NCI-H82 treated with DMSO at 0.1 percent for 48 hours (cell line): ENCODE data around the gene SMCO4.

Source experiments
- DNase-seq: peaks from one replicate; lab custom pipeline; 2025; ENCODE audit not compliant: unreplicated experiment; lab: John Stamatoyannopoulos, UW

Gene SMCO4

DNA sequence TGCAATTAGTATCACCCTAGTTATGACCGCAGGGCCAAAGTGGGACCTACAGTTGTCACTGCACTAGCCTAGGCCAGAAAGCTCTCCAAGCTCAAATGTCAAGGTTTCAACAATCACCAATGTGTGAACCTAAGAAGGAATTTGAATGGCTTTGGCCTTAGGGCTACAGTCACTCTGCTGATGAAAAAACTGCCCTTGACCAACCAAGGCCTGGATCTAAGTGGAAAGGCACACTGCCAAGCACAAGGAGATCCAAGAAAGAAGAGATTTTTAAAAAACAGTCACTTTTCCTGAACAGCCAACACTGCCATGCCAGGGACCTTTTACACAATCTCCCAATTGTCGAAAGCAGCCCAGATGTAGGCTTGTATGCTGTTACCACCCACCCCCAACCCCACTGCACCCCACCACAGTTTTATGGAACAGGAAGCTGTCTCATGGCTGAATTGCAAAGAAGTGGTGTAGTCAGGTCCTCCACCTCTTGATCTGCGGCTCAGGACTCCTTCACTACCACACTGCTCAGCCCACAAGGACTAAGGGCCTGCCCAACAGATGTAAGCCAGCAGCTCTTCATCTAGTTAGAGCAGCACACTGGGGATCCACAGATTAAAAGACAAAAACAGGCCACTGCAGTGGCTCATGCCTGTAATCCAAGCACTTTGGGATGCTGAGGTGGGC lies 32.9 kb downstream of the SMCO4 start:
- no peak for DNase-seq

GRCh38 chr11:93507517-93507916 lies 35.7 kb downstream of the SMCO4 start:
- no peak for DNase-seq

- DNase-seq, result no peak
These were observed 37.5 kb downstream of the SMCO4 start for GRCh38 chr11:93505703-93506102.

DNA sequence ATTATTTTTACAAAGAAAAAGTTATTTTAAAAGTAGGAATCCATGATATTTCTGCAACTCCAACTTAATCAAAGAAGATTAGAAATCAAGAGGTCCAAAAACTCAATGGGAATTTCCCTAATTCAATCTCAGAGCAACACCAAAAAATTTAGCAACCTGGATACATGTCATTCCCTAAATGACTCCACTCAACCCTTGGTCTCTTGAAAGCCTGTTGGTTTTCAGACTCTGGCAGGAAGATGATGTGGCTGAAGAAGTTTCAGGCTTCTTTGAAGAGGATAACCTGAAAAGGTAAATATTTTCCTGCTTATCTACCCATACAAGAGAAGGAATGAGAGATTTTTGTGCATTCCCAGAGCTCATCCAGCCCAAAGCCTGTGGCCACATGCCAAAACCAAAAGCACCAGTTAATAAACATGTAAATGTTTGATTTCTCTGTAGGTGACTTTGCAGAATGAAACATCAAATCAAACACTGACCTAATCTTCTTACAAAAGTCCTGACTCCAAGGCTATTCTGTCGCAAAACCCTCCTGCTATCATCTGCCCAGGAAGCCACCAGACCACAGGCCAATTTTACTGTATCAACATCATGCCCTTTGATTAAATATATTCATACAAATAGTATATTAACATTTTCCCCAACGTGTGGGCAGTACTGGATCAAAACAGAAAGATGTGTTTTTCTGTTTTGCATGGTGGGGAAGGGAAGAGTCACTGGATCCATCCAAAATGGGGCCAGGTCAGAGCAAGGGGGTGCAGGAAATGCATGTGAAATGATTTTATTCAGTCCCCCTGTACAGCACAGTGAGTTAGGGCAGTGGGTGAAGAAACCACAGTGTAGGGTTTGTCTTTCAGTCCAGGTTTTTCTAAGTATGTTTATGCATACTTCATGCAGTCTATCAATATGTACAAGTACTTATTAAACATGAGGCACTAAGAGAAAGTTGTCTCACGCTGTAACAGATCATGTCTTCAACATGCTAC lies 38.8 kb downstream of the SMCO4 start:
- no peak for DNase-seq

DNA sequence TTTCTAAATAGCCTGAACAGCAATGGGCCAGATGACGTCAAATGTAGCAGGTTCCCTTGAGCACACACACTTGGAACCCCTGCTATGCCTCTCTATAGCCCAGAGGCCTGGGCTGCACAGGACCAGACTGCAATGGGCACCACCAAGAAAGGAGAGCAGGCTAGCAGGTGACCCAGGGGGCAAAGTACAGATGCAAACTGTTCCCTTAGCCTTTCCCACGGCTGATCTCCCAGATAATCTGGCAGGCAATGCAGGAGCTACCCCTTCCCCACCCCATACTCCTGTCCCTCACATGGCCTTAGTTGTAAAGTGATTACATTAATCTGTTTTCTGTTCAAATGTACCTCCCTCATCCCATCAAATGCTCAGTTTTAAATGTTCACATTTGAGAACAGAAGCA lies 41.3 kb downstream of the SMCO4 start:
- DNase-seq, result peak; percentile 24

DNA sequence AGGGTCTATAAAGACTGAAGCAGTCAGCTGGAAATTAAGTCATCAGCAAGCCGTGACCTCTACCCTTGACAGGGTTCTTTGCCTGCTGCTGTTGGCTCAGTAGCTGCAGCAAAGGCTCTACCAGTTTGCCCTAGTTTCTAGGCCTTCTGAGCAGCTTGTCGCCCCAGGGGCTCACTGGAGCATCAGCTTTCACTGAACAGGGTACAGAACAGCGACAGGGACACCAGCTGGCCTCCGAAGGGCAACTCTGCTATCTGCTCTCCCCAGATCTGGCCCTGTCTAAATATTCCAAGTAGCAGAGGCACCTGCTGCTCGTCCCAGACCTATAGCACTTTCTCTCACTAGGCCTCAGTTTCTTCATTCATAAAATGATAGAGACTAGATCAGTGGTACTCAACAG lies 42.4 kb downstream of the SMCO4 start:
- DNase-seq, result no peak

- no peak for DNase-seq
These were observed 44.5 kb downstream of the SMCO4 start for GRCh38 chr11:93498641-93499040.

GRCh38 chr11:93498161-93498560 lies 45.0 kb downstream of the SMCO4 start:
- no peak for DNase-seq

- DNase-seq, result no peak
These were observed 45.6 kb downstream of the SMCO4 start for GRCh38 chr11:93497596-93497995.

GRCh38 chr11:93494357-93494756 lies 48.8 kb downstream of the SMCO4 start:
- DNase-seq, result no peak

- DNase-seq, result no peak
These were observed 49.8 kb downstream of the SMCO4 start for GRCh38 chr11:93493252-93493897.

DNA sequence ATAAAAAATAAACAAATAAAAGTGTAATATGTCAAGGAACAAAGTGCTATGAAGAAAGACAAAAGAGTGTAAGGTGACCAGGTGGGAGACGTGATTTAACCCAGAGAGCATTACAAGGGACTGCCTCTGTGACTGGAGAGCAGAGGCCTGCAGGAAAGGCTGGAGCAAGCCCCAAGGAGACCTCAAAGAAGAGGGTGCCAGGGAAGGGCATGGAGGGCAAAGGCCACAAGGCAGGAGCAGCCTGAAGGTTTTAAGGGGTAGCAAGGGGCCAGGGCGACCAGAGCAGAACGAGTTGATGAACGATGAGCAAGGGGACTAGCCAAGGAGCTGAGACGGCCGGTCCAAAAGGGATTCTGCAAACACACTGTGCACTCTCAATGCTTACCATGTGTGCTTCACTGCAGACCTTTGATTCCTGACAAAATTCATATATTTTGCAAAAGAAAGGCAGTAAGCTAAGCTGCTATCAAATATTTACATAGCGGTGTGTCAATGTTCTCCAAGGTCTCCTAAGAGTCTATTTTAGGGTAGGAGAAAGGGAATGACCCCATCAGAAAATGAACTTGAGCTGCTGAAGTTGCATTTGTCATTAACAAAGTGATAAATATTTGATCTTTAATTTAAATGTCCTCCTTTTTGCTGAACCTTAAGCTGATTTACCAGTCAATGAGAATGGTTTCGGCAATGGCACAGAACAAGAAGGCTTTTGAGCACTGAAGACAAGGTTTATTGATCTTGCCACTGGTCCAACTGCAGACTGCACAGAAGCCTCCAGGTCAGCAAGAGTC lies 50.5 kb downstream of the SMCO4 start:
- no peak for DNase-seq

DNA sequence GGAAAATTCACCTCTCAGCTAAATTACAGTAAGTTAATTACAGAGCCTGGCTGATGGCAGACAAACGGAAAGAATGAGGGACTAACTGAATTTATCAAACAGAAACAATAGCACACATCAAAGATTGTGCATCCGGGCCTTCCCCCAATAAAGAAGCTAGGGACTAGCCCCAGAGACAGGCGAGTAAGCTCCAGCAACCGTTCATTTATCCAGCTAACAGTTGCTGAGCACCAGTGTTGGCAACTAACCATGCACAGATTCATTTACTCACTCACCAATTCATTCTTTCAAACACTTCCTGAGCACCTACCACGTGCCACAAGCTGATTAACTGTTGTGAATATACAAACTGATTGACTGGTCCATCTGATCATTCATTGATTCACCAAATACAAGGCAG lies 51.2 kb downstream of the SMCO4 start:
- DNase-seq, result no peak

DNA sequence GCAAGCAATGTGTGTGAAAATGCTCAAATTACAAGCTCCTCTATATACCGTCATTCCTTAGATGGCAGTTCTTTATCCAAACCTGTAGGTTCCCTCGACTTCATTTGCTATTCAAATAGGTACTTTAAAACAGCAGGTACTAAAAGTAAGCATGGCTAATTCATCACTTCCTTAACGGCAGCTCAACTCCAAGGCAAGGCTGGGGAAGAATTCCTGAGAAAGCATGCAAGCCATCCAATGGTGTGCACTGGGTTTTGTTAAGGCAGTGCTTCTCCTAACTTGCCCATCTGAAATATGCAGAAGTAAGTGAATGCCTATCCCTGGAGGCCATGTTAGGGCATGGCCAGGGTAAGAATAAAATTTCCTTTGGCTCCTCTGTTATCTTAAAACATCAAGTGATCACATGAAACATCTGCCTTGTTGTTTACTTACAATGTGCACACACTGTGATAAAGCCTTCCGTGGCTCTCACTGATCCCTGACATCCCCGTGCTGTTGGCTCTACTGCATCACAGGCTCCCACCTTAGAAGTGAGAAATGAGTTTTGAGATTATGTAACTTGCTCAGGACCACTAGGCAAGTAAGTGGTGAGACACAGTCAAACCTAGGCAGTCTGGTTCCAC lies 52.1 kb downstream of the SMCO4 start:
- no peak for DNase-seq

DNA sequence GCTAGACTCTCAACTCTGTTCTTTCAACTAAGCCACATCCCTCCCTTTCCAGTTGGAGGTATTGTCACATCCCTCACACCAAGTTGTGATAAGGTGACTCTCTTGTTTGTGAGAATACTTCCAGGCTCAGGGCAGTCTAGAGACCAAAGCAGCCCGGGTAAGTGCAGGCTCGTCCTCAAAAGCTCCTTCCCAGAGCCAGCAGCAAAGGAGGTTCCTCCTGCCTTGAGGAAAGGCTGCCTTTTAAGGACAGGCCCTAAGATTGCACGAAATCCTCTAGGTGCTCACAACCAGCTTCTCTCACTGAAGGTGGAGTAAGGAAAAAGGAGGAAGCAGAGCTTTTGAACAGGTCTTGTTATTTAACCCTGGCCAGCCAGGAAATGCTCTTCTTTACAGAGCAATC lies 53.4 kb downstream of the SMCO4 start:
- DNase-seq, result no peak

DNA sequence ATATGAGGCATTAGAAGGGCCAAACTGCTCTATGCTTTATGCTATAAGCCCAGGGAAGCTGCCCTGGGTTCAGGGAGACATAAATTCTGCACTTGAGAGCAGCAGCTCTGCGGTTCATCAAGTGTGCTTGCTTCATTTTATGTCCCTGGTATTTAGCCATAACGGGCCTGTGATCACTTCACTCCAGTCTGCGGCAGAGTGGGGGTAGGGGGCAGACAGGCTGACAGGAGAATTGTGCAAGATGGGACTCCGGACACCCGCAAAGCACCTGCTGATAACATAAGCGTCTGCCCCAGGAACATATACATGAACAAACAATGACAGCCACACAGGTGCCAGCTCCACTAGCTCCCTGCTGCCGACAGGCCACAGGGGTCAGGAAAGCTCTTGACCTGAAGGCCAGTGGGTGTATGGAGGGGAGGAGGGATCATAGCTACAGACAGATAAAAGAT lies 56.1 kb downstream of the SMCO4 start:
- DNase-seq, result no peak

DNA sequence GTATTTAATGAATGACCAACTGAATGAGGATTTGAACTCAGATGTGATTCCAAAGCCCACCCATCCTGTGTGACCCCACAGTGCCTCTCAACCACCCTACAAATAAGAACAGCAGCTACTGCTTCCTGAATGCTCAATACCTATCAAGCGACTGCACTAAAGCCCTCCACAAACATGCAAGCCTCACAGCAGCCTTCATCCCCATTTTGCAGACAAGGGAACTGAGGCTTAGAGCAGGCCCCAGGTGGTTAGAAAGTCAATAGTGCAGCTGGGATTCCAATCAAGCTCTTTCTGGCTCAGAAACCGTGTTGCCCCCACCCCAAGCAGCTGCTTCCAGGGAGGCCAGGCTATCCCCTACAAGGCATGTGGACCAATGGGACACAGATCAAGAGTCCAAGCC lies 57.2 kb downstream of the SMCO4 start:
- DNase-seq, result no peak

- DNase-seq, result no peak
These were observed 58.5 kb downstream of the SMCO4 start for GRCh38 chr11:93484716-93485115.

DNA sequence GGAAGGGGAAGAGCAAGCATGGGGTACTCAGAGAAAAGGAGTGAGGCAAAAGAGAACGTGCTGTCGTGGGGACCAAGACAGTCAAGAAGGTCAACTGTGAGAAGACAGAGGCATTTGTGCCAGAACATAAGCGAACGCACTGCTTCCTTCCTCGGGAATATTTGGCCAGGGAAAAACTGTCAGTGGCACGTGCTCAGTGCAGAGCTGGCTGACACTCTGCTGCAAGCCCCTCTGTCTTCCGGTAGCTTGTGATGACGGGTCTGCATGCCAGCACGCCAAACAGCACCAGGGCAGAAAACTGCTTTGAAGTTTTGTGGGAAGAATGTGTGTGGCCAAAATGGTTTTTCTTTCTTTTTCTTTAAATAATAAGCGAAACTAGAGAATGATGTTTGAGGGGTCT lies 60.6 kb downstream of the SMCO4 start:
- DNase-seq, result no peak

GRCh38 chr11:93481696-93482095 lies 61.5 kb downstream of the SMCO4 start:
- DNase-seq, result no peak
